Measurements from ENCODE around the gene MGAT4B.

Gene MGAT4B

GRCh38 chr5:179827680-179828079, 21.0 kb upstream of the MGAT4B start:
- in situ Hi-C loops (cut with HindIII; ENCODE audit: low sequenced_read_pairs) = loop anchor here (5.0 kb wide), 3 partner anchors 55 to 95 kb away; no protein-coding TSS in a partner anchor

GRCh38 chr5:179825655-179826182, 19.1 kb upstream of the MGAT4B start:
- in situ Hi-C loops (cut with HindIII; ENCODE audit: low sequenced_read_pairs) = loop anchor here (5.0 kb wide), 3 partner anchors 57 to 97 kb away; no protein-coding TSS in a partner anchor

GRCh38 chr5:179824745-179825112, 18.1 kb upstream of the MGAT4B start:
- in situ Hi-C loops (cut with HindIII; ENCODE audit: low sequenced_read_pairs) = loop anchor here (5.0 kb wide), 3 partner anchors 57 to 98 kb away; no protein-coding TSS in a partner anchor

GRCh38 chr5:179823937-179824744, 17.5 kb upstream of the MGAT4B start:
- in situ Hi-C loops (cut with HindIII; ENCODE audit: low sequenced_read_pairs) = no loop called here

GRCh38 chr5:179822444-179822990, 15.9 kb upstream of the MGAT4B start:
- in situ Hi-C loops (cut with HindIII; ENCODE audit: low sequenced_read_pairs) = no loop called here

DNA sequence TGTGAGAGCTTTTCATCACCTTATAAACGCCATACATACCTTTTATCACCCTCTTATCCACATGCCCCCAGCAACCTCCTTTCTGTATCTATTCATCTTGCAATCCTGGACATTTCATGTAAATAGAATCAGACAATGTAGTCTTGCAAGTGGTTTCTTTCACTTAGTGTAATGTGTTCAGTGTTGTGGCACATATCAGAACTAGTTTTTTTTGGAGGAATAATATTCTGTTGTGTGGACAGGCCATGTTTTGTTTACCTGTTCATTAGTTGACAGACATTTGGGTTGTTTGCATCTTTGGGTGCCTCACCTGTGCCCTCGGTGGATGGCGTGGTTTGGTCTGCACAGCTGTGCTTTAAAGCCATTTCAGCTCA, 15.4 kb upstream of the MGAT4B start:
- in situ Hi-C loops (cut with HindIII; ENCODE audit: low sequenced_read_pairs) = no loop called here

GRCh38 chr5:179821298-179822058, 14.8 kb upstream of the MGAT4B start:
- in situ Hi-C loops (cut with HindIII; ENCODE audit: low sequenced_read_pairs) = no loop called here

DNA sequence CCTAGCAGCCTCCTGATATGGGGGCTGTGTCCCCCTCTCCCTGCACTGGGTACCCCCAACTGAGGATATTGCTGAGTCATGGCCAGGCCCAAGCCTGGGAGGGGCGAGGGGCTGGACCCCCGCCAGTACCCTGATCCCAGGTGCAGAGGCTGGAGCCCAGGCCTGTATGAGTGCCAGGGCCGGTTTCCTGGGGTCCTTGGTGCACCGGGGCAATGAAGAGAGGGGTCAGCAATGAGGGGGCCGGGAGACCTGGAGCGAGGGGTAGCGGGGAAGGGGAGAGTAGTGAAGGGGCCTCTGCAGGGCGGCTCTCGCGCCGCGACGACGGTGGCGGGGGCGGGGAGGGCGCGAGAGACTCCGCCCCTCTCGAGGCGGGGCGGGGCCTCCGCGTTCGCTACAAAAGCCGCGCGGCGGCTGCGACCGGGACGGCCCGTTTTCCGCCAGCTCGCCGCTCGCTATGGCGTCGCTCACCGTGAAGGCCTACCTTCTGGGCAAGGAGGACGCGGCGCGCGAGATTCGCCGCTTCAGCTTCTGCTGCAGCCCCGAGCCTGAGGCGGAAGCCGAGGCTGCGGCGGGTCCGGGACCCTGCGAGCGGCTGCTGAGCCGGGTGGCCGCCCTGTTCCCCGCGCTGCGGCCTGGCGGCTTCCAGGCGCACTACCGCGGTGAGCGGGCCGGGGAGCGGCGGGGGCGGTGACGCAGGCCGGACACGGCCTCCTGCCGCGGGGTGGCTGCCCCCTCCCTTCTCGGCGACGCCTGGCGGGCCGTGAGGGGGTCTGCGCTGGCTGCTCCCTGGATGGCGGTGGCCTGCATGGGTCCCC, 14.0 kb upstream of the MGAT4B start, which contains the start of gene SQSTM1:
Gene SQSTM1, plus strand, starts transcription at position 423 of the 815 bp plus-strand sequence. Its CDS starts 32 bp downstream, at position 455.
- in situ Hi-C loops (cut with HindIII; ENCODE audit: low sequenced_read_pairs) = no loop called here

- in situ Hi-C loops (cut with HindIII; ENCODE audit: low sequenced_read_pairs) = no loop called here
Measured at GRCh38 chr5:179820127-179820482, 13.4 kb upstream of the MGAT4B start.

DNA sequence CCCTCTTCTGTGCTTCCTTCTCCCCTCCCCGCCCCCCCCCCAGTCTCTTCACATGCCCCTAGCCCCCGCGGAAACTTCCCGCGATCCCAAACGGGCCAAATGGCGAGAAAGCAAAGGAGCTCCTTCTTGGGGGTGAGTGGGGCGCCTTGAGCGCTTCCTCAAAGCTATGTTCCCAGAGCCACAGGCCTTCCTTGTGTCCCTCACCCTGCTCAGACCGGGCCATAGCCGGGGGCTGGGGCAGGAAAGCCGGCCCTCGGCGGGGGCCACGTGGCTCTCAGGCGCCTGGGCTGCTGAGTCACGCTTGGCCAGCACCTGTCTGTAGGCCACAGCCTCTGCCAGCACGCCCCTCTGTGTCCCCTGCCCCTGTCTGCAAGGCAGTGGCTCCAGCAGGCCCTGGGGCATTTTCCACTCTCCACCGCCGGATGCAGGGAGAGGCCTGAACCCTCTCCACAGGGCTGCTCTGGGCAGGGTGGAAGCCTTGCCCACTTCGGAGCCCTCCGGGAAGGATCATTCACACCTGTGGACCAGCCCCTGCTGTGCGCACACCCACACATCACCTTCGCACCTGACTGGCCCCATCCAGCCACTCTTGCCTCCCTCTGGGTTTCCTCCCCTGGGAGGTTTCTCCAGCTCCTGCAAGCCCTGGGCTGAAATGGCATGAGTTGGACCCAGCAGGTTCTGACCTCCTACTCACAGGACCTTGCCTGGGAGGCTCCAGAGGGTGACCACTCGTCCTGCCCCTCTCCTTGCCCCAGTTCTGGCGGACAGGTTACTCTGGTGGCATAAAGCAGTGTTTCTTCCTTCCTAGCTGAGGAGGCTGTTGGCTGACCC, 12.8 kb upstream of the MGAT4B start:
- in situ Hi-C loops (cut with HindIII; ENCODE audit: low sequenced_read_pairs) = no loop called here

DNA sequence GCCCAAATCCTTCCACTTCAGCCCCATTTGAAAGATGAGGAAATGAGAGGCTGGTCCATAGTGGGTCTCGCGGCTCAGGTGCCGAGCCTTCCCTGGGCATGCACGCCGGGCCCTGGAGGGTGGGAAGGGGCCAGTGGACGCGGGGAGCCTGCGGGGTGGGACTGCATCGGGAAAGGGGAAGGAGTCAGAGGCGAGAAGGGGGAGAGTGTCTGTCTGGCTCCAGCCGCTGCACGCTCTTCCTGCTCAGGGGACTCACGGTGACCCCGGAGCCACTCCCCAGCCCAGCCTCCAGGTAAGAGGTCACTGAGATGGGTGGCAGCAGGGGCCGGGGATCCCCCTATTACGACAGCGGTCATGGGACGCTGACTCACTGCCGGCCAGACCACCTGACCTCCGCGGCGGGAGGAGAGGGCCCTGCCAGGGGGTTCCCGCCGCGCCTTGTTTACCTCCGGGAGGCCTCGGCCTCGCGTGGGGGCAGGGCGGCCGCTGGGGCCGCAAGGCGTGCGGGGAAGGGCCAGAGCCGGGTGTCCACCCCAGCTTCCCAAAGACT, 12.2 kb upstream of the MGAT4B start:
- in situ Hi-C loops (cut with HindIII; ENCODE audit: low sequenced_read_pairs) = no loop called here

GRCh38 chr5:179817890-179818745, 11.5 kb upstream of the MGAT4B start:
- in situ Hi-C loops (cut with HindIII; ENCODE audit: low sequenced_read_pairs) = no loop called here

DNA sequence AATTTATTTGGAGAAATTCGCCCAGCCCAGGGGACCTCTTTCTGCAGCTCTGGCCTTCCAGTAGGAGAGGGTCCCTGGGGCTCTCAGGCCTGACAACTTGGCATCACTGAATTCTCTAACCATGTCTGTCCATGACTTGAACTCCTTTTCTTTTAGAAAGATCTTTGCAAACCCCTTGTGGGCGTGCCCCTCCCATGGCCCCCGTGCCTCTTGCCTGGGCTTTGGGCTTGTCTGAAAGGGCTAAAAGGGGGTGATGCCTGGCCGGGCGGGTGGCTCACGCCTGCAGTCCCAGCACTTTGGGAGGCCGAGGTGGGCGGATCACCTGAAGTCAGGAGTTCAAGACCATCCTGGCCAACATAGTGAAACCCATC, 10.8 kb upstream of the MGAT4B start:
- in situ Hi-C loops (cut with HindIII; ENCODE audit: low sequenced_read_pairs) = no loop called here

DNA sequence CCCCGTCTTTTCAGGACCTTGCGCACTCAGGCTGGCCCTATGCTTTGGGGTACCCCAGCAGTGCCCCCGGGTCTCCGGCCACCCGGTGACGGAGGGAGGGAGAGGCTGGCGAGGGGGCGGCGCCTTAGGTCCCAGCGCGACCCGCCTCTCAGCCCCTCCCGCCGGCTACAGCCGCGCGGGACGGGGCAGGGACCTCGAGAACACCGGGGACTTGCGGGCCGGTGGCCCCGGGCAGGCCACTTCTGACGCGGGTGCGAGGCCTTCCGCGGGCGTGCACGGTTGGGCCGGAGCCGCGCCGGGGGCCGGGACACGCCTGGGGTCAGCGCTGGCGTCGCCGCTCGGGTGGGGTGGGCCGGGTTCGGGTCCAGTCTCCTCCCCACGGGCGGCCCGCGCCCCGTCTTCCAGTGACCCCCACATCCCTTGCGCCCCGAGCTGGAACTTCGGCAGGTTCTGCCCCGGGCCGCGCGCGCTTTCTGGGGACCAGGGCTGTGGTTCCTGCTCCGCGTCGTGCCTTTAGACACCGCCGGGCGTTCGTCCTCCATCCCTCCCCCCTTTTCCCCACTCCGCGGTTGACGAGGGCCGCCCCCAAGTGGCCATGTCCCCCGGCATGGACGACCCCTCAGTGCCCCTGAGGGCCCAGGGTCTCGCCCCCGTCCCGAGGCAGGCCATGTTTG, 10.3 kb upstream of the MGAT4B start:
- in situ Hi-C loops (cut with HindIII; ENCODE audit: low sequenced_read_pairs) = no loop called here

- in situ Hi-C loops (cut with HindIII; ENCODE audit: low sequenced_read_pairs) = no loop called here
Measured at GRCh38 chr5:179816401-179816795, 9.7 kb upstream of the MGAT4B start.

DNA sequence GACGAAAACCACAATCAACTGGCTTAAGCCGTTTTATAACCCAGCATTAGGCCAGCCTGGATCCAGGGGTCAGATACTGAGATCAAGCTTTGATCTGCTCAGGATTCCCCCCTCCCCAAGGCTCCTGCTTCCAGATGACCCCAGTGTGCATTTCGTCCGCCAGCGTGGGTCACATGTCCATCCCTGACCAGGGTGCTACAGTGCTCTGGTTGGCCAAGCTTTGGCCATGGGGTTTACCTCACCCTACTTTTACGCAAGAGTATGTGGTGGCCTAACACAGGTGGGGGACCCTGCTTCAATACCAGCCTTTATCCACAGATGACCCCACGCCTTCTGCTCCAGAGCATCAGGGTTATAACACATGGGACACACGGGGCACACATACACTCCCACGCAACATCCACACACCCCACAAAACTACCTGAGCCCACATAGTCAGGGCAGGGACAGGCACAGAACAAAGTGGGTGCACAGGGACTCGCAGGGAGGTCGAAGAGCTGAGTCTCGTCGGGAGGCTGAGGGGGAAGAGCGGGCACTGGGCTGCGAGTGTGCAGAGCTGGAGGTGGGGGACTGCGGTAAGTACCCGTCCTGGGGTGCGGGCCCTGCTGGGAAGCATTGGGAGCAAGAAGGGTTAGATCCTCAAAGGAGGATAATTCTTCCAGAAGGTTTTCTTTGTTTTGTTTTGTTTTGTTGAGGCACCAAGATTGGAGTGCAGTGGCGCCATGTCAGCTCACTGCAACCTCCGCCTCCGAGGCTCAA, 9.0 kb upstream of the MGAT4B start:
- in situ Hi-C loops (cut with HindIII; ENCODE audit: low sequenced_read_pairs) = no loop called here

DNA sequence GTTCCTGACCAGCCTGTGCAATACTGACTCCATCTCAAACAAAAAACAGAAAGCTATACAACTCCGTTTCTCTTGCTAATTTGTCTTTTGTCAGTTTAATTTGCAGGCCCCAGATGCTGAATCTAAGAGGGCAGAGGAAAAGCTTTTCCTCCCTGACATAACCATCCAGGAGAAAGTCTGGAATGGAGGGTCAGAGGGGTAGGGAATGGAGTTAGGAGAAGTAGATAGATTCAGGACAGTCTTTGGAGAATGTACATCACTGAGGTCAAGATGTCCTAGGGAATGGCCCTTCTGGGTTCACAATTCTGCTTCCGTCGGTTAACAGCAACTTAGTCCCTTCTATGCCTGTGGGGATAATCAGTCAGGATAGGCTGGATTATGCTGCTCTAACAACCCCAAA, 7.4 kb upstream of the MGAT4B start:
- in situ Hi-C loops (cut with HindIII; ENCODE audit: low sequenced_read_pairs) = no loop called here
